GM12864 (cell line): ENCODE data around the gene IFT57.
"Not testable (repeated sequence)": the region's sequence is repeated elsewhere in the genome, so short reads cannot be mapped to it uniquely, and the experiment has no call there.

Source experiments
- DNase-seq: peaks from one replicate; pipeline ENCODE4 v3.0.0-alpha.2; 2011; ENCODE audit warnings: low read depth
- H3K4me3 ChIP-seq: 2 replicates; pipeline ENCODE4 v1.5.1; 2011; ENCODE audit warnings: mild to moderate bottlenecking, low read depth, low read length, control low read depth
- CTCF ChIP-seq: IDR thresholded peaks from 2 replicates; pipeline ENCODE4 v1.5.1; 2011; ENCODE audit warnings: low read depth, mild to moderate bottlenecking, moderate library complexity, low read length, control low read depth, inconsistent platforms; ENCODE audit errors: missing control alignments

Gene IFT57

GRCh38 chr3:108157273-108157672 lies 65.0 kb downstream of the IFT57 start:
- H3K4me3 ChIP-seq: no peak overlapping the region
- no peak for DNase-seq
- TF ChIP-seq CTCF: no peak

DNA sequence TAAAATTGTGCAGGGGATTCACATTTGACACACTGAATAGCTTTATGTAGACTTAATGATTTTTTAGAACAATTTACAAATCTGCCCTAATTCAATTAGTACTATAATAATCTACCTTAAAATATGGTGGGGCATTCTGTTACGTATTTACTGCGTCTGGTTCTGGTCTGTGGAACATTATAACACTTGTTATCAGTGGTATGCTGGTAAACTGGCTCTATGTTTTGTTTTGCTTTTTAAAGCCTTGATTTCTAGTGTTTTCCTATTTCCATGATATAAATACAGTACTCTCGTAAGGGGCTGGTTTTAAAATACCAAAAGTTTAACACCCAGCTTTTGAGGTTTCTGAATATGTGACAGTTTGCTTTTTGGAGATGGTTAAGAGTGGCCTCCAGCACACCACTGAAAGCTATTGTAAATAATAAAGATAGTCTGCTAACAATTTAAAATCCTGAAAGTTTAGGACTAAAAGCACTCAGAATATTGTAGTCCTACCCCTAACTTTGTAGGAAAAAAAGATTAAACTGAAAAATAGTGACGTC lies 65.8 kb downstream of the IFT57 start:
- no peak for TF ChIP-seq CTCF
- H3K4me3 ChIP-seq: no peak overlapping the region
- DNase-seq: no peak

GRCh38 chr3:108155642-108156041 lies 66.6 kb downstream of the IFT57 start:
- DNase-seq, H3K4me3 ChIP-seq: not testable (repeated sequence)

GRCh38 chr3:108153451-108153981 lies 68.7 kb downstream of the IFT57 start:
- TF ChIP-seq CTCF: peak; percentile 62
- DNase-seq: peak; percentile 36
- no peak overlapping the region for H3K4me3 ChIP-seq

GRCh38 chr3:108152274-108152673 lies 70.0 kb downstream of the IFT57 start:
- no peak for TF ChIP-seq CTCF
- no peak overlapping the region for H3K4me3 ChIP-seq
- no peak for DNase-seq

DNA sequence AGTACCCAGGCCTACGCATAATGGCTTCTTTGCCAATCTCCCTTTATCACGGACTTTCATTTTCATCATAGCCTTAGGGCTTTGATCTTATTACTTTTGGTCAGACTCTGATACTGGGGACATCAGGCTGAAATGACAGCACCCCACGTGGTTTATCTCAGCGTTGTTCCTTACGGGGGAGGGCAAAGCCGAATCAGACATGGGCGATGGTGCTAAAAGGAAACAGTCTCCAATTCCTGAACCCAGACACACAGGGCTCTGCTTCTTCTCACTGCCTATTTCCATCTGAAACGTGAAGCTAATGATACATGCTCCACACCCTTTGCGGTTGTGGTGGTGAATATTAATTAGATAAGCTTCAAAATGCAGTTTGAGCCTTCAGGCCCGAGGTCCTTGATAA lies 72.0 kb downstream of the IFT57 start:
- no peak overlapping the region for H3K4me3 ChIP-seq
- no peak for TF ChIP-seq CTCF
- DNase-seq: no peak

- DNase-seq: no peak
- no peak for TF ChIP-seq CTCF
- H3K4me3 ChIP-seq: no peak overlapping the region
Measured at GRCh38 chr3:108146139-108146538, 76.1 kb downstream of the IFT57 start.
